ENCODE data around the gene PHF13. TPM values are rescaled to one million over a fixed set of nuclear protein-coding genes. Genes with fewer than 3 reads are reported as not detected.
"Not testable (repeated sequence)": the region's sequence is repeated elsewhere in the genome, so short reads cannot be mapped to it uniquely, and the experiment has no call there.

Gene PHF13
- polyA plus RNA-seq, 1 of the 3 experiments (the other 2 are of a cell fraction), result 8.5 TPM

- peaks cover 59% of the 10 kb centered on the region for H3K79me2 ChIP-seq (ENCODE audit: insufficient read depth)
- H3K27ac ChIP-seq (ENCODE audit: low read depth in 2 of 2, low read length in 1 of 2), result no peak overlapping the region
- WGBS (ENCODE audit: low lambda C conversion rate), result 100% methylated on average over 2 of the region's 6 CpGs
- peaks cover 0 to 26% of the 10 kb centered on the region in 2 experiments; a peak in 1 of 4 replicates for H3K4me1 ChIP-seq (ENCODE audit: control insufficient read depth in 1 of 2, insufficient read depth in 2 of 2, low read depth in 1 of 2, low read length in 1 of 2)
- no peak for TF ChIP-seq MAX (IDR thresholded peaks at IDR 0.05; ENCODE audit: low read depth)
- H3K27me3 ChIP-seq (ENCODE audit: insufficient read depth), result no peaks in the 10 kb centered on the region
- no peak overlapping the region for H2AFZ ChIP-seq (ENCODE audit: low read depth)
- DNase-seq, result no peak
- peaks cover 4 to 34% of the 10 kb centered on the region in 2 experiments for H3K36me3 ChIP-seq (replicated peaks in 1 of 2; ENCODE audit: control insufficient read depth in 1 of 2, insufficient read depth in 2 of 2, low read length in 1 of 2)
- no peak overlapping the region for H3K9ac ChIP-seq
- no peaks in the 10 kb centered on the region for H3K9me2 ChIP-seq
- no peaks in the 10 kb centered on the region for H3K9me3 ChIP-seq
- CTCF ChIA-PET, result no interaction called here
- no peak overlapping the region for H3K4me3 ChIP-seq (ENCODE audit: low read depth in 2 of 2, low read length in 1 of 2)
- H3K4me2 ChIP-seq, result no peak overlapping the region
- POLR2A ChIA-PET, result no interaction called here
- no peaks in the 10 kb centered on the region for H3F3A ChIP-seq (replicated peaks; ENCODE audit: insufficient read depth)
- peaks cover 24% of the 10 kb centered on the region; the same call in 1 of the 2 replicates for H4K20me1 ChIP-seq (ENCODE audit: insufficient read depth)
Measured at GRCh38 chr1:6597777-6598131, 15.8 kb upstream of the PHF13 start.

- ChIA-PET CTCF (interaction anchor here (1.1 to 1.3 kb wide), 2 partner anchors 19 to 45 kb away, joined by 4 read pairs; partner anchors contain the start of gene NOL9), POLR2A (no interaction called here)
- WGBS (ENCODE audit: low lambda C conversion rate), result 96% methylated on average over 20 of the region's 31 CpGs
- peaks cover 10 to 26% of the 10 kb centered on the region in 2 experiments; a peak in 2 of 4 replicates for H3K4me1 ChIP-seq (ENCODE audit: control insufficient read depth in 1 of 2, insufficient read depth in 2 of 2, low read depth in 1 of 2, low read length in 1 of 2)
- peaks cover 12% of the 10 kb centered on the region for H3F3A ChIP-seq (replicated peaks; ENCODE audit: insufficient read depth)
- H4K20me1 ChIP-seq (ENCODE audit: insufficient read depth), result peaks cover 24% of the 10 kb centered on the region; the same call in 1 of the 2 replicates
- no peak overlapping the region for H3K4me3 ChIP-seq (ENCODE audit: low read depth in 2 of 2, low read length in 1 of 2)
- H3K9ac ChIP-seq, result no peak overlapping the region
- no peak overlapping the region for H3K27ac ChIP-seq (ENCODE audit: low read depth in 2 of 2, low read length in 1 of 2)
- TF ChIP-seq RXRA (IDR thresholded peaks at IDR 0.05; ENCODE audit: borderline replicate concordance, low read depth), result no peak
- TF ChIP-seq EP300 (IDR thresholded peaks at IDR 0.05; ENCODE audit: borderline replicate concordance in 1 of 2, low read depth in 1 of 2, low read length in 1 of 2), result no peak
- TF ChIP-seq RCOR1 (IDR thresholded peaks at IDR 0.05; ENCODE audit: low read length), result no peak
- no peak for TF ChIP-seq ELF1 (IDR thresholded peaks at IDR 0.05)
- TF ChIP-seq EZH2phosphoT487 (IDR thresholded peaks at IDR 0.05; ENCODE audit: borderline replicate concordance, low read depth), result no peak
- no peak for TF ChIP-seq MEF2A (IDR thresholded peaks at IDR 0.05; ENCODE audit: borderline replicate concordance, low read depth)
- TF ChIP-seq ZBTB33 (IDR thresholded peaks at IDR 0.05; ENCODE audit: borderline replicate concordance, low read depth), result no peak
- no peak for TF ChIP-seq FOXJ3 (CRISPR knock-in tag; IDR thresholded peaks at IDR 0.05)
- TF ChIP-seq GABPA (IDR thresholded peaks at IDR 0.05; ENCODE audit: low read depth), result no peak
- no peak for TF ChIP-seq USF2 (IDR thresholded peaks at IDR 0.05; ENCODE audit: borderline replicate concordance, low read depth, low read length)
- TF ChIP-seq CHD2 (IDR thresholded peaks at IDR 0.05; ENCODE audit: low read length, partially characterized antibody), result no peak
- DNase-seq, result no peak
- peak overlapping the region; percentile 28; the same call in 1 of the 2 replicates for H3K4me2 ChIP-seq
- no peaks in the 10 kb centered on the region for H3K27me3 ChIP-seq (ENCODE audit: insufficient read depth)
- H3K9me2 ChIP-seq, result no peaks in the 10 kb centered on the region
- no peak overlapping the region for H2AFZ ChIP-seq (ENCODE audit: low read depth)
- peaks cover 59% of the 10 kb centered on the region for H3K79me2 ChIP-seq (ENCODE audit: insufficient read depth)
- no peaks in the 10 kb centered on the region for H3K9me3 ChIP-seq
- peaks cover 4 to 22% of the 10 kb centered on the region in 2 experiments for H3K36me3 ChIP-seq (replicated peaks in 1 of 2; ENCODE audit: control insufficient read depth in 1 of 2, insufficient read depth in 2 of 2, low read length in 1 of 2)
Measured at GRCh38 chr1:6599141-6599975, 14.2 kb upstream of the PHF13 start.

- H3K9me3 ChIP-seq; H3K9me2 ChIP-seq; H3K27ac ChIP-seq (ENCODE audit: low read depth in 2 of 2, low read length in 1 of 2); H3K27me3 ChIP-seq (ENCODE audit: insufficient read depth); DNase-seq; H2AFZ ChIP-seq (ENCODE audit: low read depth); POLR2A ChIA-PET: not testable (repeated sequence)
- peak overlapping the region; percentile 97 for H3K4me2 ChIP-seq
- CTCF ChIA-PET, result interaction anchor here (1.3 kb wide), 1 partner anchor 46 kb away, joined by 4 read pairs; the partner anchor contains the start of gene NOL9
- peaks cover 14% of the 10 kb centered on the region for H3F3A ChIP-seq (replicated peaks; ENCODE audit: insufficient read depth)
- H3K79me2 ChIP-seq (ENCODE audit: insufficient read depth), result peaks cover 59% of the 10 kb centered on the region
- WGBS (ENCODE audit: low lambda C conversion rate), result 91% methylated on average over 8 of the region's 8 CpGs
- peaks cover 10 to 26% of the 10 kb centered on the region in 2 experiments; a peak in 2 of 4 replicates for H3K4me1 ChIP-seq (ENCODE audit: control insufficient read depth in 1 of 2, insufficient read depth in 2 of 2, low read depth in 1 of 2, low read length in 1 of 2)
- peak overlapping the region; percentile 80; the same call in 1 of the 2 replicates for H3K9ac ChIP-seq
- peak overlapping the region; percentile 73 to 76; a peak in 3 of 4 replicates for H3K4me3 ChIP-seq (ENCODE audit: low read depth in 2 of 2, low read length in 1 of 2)
- peaks cover 24% of the 10 kb centered on the region; the same call in 1 of the 2 replicates for H4K20me1 ChIP-seq (ENCODE audit: insufficient read depth)
- H3K36me3 ChIP-seq (replicated peaks in 1 of 2; ENCODE audit: control insufficient read depth in 1 of 2, insufficient read depth in 2 of 2, low read length in 1 of 2), result peaks cover 4 to 22% of the 10 kb centered on the region in 2 experiments
Measured at GRCh38 chr1:6599991-6600390, 13.5 kb upstream of the PHF13 start.

Measured in SK-N-SH (cell line).